PC-3 (cell line): ENCODE data around the gene SMARCAL1. TPM values are rescaled to one million over a fixed set of nuclear protein-coding genes. Genes with fewer than 3 reads are reported as not detected.

Experiments
- ATAC-seq: fragments of 200-7000 bp; cut with Tn5 transposase; 2 replicates; pipeline ENCODE4 v1.9.1; 2020; ENCODE audit warnings: mild to moderate bottlenecking, moderate library complexity
- BruUV-seq: library from RNA; stranded (reverse); fragments of 400-500 nt; replicated peaks from 2 replicates; lab custom pipeline; 2021; lab: Mats Ljungman, UMichigan
- CTCF ChIA-PET: fragments of 300-600 bp; sonication (Branson Sonifier 250); formaldehyde crosslinking; loops from one replicate; lab custom pipeline; 2022; ENCODE audit warnings: antibody characterized with exemption; lab: Charles Lee
- POLR2A ChIA-PET: fragments of 300-600 bp; sonication (Branson Sonifier 250); formaldehyde crosslinking; loops from one replicate; lab custom pipeline; 2022; ENCODE audit warnings: antibody characterized with exemption; ENCODE audit not compliant: unreplicated experiment; lab: Charles Lee
- DNase-seq: peaks from one replicate; pipeline ENCODE4 v3.0.0-alpha.2; 2015
- H2AFZ ChIP-seq: fragments of 300-600 bp; sonication (generic); 2 replicates; pipeline ENCODE4 v1.6.0; 2016; ENCODE audit warnings: antibody characterized with exemption, low read length
- H3F3A ChIP-seq: fragments of 300-600 bp; sonication (generic); one replicate; pipeline ENCODE4 v1.6.0; 2017; ENCODE audit warnings: antibody characterized with exemption, low read length, control low read depth, mild to moderate bottlenecking; ENCODE audit not compliant: unreplicated experiment
- H3K27ac ChIP-seq: fragments of 300-600 bp; sonication (generic); 2 replicates; pipeline ENCODE4 v1.5.1; 2016; ENCODE audit warnings: mild to moderate bottlenecking, low read length
- H3K27me3 ChIP-seq: fragments of 300-600 bp; sonication (generic); 2 replicates; pipeline ENCODE4 v1.6.1; 2016; ENCODE audit warnings: low read length, mixed read lengths
- H3K36me3 ChIP-seq: fragments of 300-600 bp; sonication (generic); 2 replicates; pipeline ENCODE4 v1.6.1; 2016; ENCODE audit warnings: low read depth, mixed run types, low read length, mixed read lengths
- H3K4me1 ChIP-seq: fragments of 300-600 bp; sonication (generic); 2 replicates; pipeline ENCODE4 v1.5.1; 2016; ENCODE audit warnings: low read length; ENCODE audit not compliant: insufficient read depth
- H3K4me2 ChIP-seq: fragments of 300-600 bp; sonication (generic); 2 replicates; pipeline ENCODE4 v1.6.0; 2016; ENCODE audit warnings: low read length
- H3K4me3 ChIP-seq: fragments of 300-600 bp; sonication (generic); 2 replicates; pipeline ENCODE4 v1.5.1; 2016; ENCODE audit warnings: mild to moderate bottlenecking, low read length, mixed read lengths
- H3K79me2 ChIP-seq: fragments of 300-600 bp; sonication (generic); 2 replicates; pipeline ENCODE4 v1.6.1; 2017; ENCODE audit warnings: low read length, mixed read lengths
- H3K9ac ChIP-seq: fragments of 300-600 bp; sonication (generic); 2 replicates; pipeline ENCODE4 v1.6.0; 2016; ENCODE audit warnings: mild to moderate bottlenecking, low read length
- H3K9me2 ChIP-seq: fragments of 300-600 bp; sonication (generic); replicated peaks from 2 replicates; pipeline ENCODE4 v1.6.1; 2016; ENCODE audit warnings: mixed run types, low read length, mixed read lengths
- H3K9me3 ChIP-seq: fragments of 300-600 bp; sonication (generic); 2 replicates; pipeline ENCODE4 v1.6.1; 2016; ENCODE audit warnings: low read length, mixed read lengths
- H4K20me1 ChIP-seq: fragments of 300-600 bp; sonication (generic); 2 replicates; pipeline ENCODE4 v1.6.1; 2016; ENCODE audit warnings: low read length, mixed read lengths
- CTCF ChIP-seq: fragments of 300-600 bp; sonication (generic); conservative IDR thresholded peaks from 2 replicates; pipeline ENCODE4 v1.5.1; 2017; ENCODE audit warnings: antibody characterized with exemption, low read depth, mild to moderate bottlenecking, low read length
- EZH2 ChIP-seq: fragments of 300-600 bp; sonication (generic); IDR thresholded peaks from one replicate; pipeline ENCODE4 v1.6.1; 2017; ENCODE audit warnings: antibody characterized with exemption, mild to moderate bottlenecking, low read length; ENCODE audit not compliant: unreplicated experiment
- EZH2phosphoT487 ChIP-seq: fragments of 300-600 bp; sonication (generic); IDR thresholded peaks from 2 replicates; pipeline ENCODE4 v1.6.1; 2018; ENCODE audit warnings: mild to moderate bottlenecking, antibody characterized with exemption, low read length, borderline replicate concordance
- intact Hi-C: fragments of 100-400 bp; cut with micrococcal nuclease; formaldehyde crosslinking; loops from 2 replicates; pipeline ENCODE4 v1.9.0; 2023
- total RNA-seq: library from RNA; depleted of rRNA; stranded (reverse); fragments of >200 nt; gene quantifications from 2 replicates; pipeline ENCODE4 v1.2.3, GENCODE V29; 2014

The SMARCAL1 gene
- total RNA-seq, 1 experiment from 2014 or later, result 8.3 TPM

- no peak for TF ChIP-seq EZH2
- H3K4me1 ChIP-seq, result no peaks in the 10 kb centered on the region; the same call in 1 of the 2 replicates
- no peaks in the 10 kb centered on the region for H3K9me2 ChIP-seq
- ATAC-seq (no peak), DNase-seq (no peak)
- H3K79me2 ChIP-seq, result peaks cover 6% of the 10 kb centered on the region; the same call in 1 of the 2 replicates
- POLR2A ChIA-PET, result no interaction called here
- no peaks in the 10 kb centered on the region for H3K9me3 ChIP-seq
- H3K9ac ChIP-seq, result no peak overlapping the region
- peaks cover 2% of the 10 kb centered on the region; the same call in 1 of the 2 replicates for H3K36me3 ChIP-seq
- no peaks in the 10 kb centered on the region for H4K20me1 ChIP-seq
- no TSS peak for BruUV-seq
- H3K27me3 ChIP-seq, result no peaks in the 10 kb centered on the region
- H2AFZ ChIP-seq, result no peak overlapping the region
- H3F3A ChIP-seq, result no peaks in the 10 kb centered on the region
- CTCF ChIA-PET, result no interaction called here
- no peak overlapping the region for H3K27ac ChIP-seq
- no peak overlapping the region for H3K4me3 ChIP-seq
- intact Hi-C loops, result loop anchor here (5.0 kb wide), 1 partner anchor 253 kb away; no protein-coding TSS in a partner anchor
- H3K4me2 ChIP-seq, result no peak overlapping the region
These were observed 1.6 kb downstream of the SMARCAL1 start for GRCh38 chr2:216413882-216414281.

- Histone ChIP-seq H4K20me1 (no peaks in the 10 kb centered on the region), H2AFZ (no peak overlapping the region), H3K4me2 (no peak overlapping the region), H3K79me2 (peaks cover 6% of the 10 kb centered on the region; the same call in 1 of the 2 replicates), H3K27ac (no peak overlapping the region), H3K4me1 (no peaks in the 10 kb centered on the region; the same call in 1 of the 2 replicates), H3K9ac (no peak overlapping the region), H3K36me3 (peaks cover 2% of the 10 kb centered on the region; the same call in 1 of the 2 replicates), H3K9me2 (no peaks in the 10 kb centered on the region), H3K4me3 (no peak overlapping the region), H3K27me3 (no peaks in the 10 kb centered on the region), H3K9me3 (no peaks in the 10 kb centered on the region), H3F3A (no peaks in the 10 kb centered on the region)
- intact Hi-C loops, result loop anchor here (5.0 kb wide), 1 partner anchor 252 kb away; no protein-coding TSS in a partner anchor
- TF ChIP-seq CTCF, result no peak
- no peak for TF ChIP-seq EZH2
- TF ChIP-seq EZH2phosphoT487, result no peak
- ATAC-seq (no peak), DNase-seq (no peak)
- ChIA-PET POLR2A (no interaction called here), CTCF (no interaction called here)
- BruUV-seq, result no TSS peak
These were observed 2.6 kb downstream of the SMARCAL1 start for GRCh38 chr2:216414772-216415319.

- Histone ChIP-seq H3K9me3 (no peaks in the 10 kb centered on the region), H3K9ac (no peak overlapping the region), H4K20me1 (no peaks in the 10 kb centered on the region), H2AFZ (no peak overlapping the region), H3K9me2 (no peaks in the 10 kb centered on the region), H3K79me2 (peaks cover 6% of the 10 kb centered on the region; the same call in 1 of the 2 replicates), H3F3A (no peaks in the 10 kb centered on the region), H3K27me3 (no peaks in the 10 kb centered on the region), H3K36me3 (peaks cover 5% of the 10 kb centered on the region; the same call in 1 of the 2 replicates), H3K4me2 (no peak overlapping the region), H3K4me1 (no peaks in the 10 kb centered on the region; the same call in 1 of the 2 replicates), H3K27ac (no peak overlapping the region), H3K4me3 (no peak overlapping the region)
- ATAC-seq (no peak), DNase-seq (no peak)
- POLR2A ChIA-PET, result no interaction called here
- CTCF ChIA-PET, result no interaction called here
- BruUV-seq, result no TSS peak
- intact Hi-C loops, result no loop called here
- no peak for TF ChIP-seq EZH2
- TF ChIP-seq CTCF, result no peak
- no peak for TF ChIP-seq EZH2phosphoT487
These were observed 3.3 kb downstream of the SMARCAL1 start for GRCh38 chr2:216415541-216415940.
